NCI-H345 (cell line): ENCODE results near the gene EMD.
"Not testable (repeated sequence)": the region's sequence is repeated elsewhere in the genome, so short reads cannot be mapped to it uniquely, and the experiment has no call there.

Experiments used
- DNase-seq: peaks from one replicate; lab custom pipeline; 2025; lab: John Stamatoyannopoulos, UW

The EMD gene

DNA sequence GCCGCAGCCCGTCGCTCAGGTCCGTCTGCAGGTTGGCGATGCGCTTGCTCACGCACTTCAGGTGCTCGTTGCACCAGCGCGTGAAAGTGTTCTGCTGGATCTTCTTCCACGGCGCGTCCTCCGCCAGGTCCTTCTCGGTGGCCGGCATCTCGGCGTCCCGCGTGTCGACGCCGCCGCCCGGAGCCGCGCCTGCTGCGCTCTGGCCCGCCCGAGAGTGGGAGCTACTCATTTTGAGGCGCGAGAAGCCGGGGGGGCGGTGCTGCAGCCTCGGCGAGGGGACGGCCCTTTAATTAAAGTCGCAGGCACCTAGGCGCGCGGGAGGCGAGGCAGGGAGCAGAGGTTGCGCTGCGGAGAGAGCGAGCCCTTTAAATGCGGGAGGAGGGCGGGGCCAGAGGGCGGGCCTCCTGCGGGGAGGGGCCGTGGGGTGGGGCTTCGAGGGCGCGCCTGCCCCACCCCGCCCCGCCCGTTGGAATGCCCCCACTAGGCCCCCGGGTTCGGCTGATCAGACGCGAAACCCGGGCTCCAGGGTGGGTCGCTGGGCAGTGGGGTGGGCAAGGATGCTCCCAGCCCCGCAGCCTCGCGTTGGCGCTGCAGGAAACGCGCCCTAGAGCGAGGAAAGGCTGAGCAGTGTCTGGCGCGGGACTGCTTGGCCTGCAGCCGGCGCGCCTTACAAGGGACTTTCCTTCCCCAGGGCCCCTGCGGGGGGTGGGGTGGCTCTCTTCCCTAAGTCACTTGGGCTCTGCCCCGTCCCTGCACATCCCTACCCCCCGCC, 7.9 kb upstream of the EMD start:
- DNase-seq: peak; percentile 93

DNA sequence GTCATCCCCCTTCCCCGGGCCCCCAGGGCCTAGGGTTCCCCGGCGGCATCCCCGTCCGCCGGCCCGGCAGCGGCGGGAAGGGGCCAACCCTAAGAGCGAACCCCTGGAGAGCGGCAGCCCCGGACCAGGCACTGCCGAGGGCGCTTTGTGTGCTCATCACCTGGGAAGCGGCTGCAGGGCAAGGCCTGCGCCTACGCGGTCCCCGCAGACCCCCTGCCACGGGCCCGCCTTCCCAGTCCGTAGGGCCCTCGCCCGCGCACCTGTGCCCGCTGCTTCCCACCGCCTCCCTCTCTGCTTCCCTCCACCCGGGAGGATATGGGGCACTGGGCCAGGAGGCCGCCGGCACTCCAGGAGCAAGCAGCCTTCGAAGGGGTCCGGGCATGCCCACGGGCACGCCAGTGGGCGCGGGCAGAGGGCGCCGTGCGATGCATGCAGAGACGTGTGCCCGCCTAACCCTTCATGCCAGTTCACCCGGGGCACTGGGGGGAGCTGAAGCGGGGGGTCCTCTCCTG, 7.2 kb upstream of the EMD start:
- peak; percentile 35 for DNase-seq

DNA sequence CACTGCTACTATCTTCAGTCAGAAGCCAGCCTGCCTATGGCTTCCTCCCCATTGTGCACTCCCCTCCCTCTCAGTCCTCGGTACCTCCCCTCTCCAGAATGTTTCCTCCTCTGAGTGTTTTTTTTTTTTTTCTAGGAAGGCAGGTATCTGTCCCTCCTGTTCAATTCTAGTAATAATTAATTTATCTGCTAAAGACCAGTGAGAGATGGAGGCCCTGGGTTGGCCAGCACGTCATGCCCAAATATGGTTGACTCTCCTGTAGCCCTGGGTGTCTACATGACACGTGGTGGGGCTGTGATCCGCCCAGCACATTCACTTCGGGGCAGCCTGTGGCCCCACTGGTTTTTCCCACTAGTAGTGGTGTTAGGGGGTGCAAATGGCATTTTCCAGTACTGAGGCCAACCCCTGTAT, 6.5 kb upstream of the EMD start:
- DNase-seq: no peak

DNA sequence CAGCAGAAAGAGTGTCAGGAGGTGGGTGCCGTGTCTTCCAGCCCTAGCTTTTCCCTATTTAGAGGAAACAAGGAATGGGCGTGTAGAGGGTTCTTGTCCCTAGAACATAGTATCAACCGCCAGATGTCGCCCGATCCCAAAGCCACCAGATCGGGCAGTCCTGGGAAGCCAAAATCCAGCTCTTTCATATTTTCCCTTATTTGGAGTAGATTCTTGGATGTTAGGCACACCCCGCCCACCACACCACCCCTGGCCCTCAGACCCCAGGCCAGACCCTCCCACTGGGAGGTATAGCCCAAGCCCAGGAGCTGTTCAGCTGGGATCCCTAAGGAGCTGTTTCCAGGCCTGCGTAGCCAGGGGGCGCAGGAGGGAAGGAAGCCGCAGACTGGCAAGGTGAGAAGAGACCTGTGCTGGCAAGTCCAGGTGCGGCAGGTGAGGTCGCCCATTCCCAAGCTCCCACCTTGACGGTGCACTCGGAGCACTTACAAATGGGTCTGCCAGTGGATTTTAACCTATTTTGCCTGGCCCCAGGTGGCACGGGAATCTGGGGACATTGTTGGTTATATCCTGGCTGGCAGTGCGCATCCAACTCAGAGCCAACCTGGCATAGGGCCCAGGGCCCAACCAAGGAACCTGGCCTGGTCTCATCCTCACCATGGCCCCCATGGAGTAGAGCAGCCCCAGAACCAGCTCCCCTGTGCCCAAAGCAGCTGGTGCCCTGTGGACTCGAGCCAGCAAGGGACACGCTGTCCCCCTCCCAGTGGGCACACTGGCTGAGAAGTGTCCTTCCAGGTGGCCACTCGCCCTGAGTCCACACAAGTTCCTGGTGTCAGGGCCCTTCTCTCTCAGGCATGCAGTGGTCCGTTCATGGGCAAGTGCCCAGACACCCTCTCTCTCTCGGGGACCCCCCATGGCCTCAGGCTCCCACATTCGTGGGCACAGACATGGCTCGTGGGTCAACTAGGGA, 5.5 kb upstream of the EMD start:
- DNase-seq: peak; percentile 72

DNA sequence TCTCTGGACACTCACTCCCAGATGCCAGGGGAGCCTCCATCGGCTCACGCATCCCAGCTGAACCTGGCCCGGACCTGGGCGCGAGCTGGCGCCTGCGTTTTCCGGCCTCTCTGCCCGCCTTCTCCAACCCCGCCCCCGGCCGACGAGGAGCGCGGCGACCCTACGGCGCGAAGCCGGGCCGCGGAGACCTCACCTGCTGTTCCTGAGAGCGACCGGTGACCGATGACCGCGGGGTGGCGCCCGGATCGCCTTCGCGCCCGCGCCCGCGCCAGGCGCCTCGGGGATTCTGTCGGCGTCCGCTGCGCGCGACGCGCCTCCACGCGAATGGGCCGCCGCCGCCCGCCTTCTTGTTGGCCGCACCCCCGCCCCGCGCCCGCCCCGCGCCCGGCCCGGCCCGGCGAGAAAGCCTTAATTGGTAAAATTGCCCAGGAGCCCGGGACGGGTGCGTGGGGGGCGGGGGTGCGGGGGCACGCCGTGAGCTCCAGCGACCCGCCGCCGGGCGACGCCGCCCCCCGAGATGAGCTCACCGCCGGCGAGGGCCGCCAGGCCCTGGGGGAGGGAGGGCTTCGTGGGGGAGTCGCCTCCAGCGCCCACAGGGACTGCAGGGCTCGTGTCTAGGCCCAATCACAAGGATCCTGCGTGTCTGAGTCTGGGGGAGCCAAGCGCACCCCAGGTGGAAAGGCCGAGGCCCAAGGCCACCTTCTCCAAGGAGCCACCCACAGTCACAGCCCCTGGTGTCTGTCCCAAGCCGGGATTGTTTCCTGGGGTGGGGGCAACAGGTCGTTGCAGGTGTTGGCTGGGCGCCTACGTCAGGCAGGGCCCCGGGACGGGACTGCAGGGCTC, 4.6 kb upstream of the EMD start, which contains the start of gene FLNA:
Gene FLNA, minus strand, starts transcription at position 322 of the 843 bp plus-strand sequence. CDS start 3,389 bp downstream, outside the sequence.
- DNase-seq: no peak

DNA sequence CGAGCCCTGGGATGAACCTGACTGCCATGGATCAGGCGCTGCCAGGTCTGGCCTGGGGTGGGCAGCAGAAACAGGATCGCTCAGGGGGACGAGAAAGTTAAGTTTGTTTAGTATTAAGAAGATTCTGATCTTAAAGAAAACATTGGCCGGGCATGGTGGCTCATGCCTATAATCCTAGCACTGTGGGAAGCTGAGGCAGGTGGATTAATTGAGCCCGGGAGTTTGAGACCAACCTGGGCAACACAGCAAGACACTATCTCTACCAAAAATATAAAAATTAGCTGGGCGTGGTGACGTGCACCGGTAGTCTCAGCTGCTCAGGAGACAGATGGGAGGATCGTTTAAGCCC, 4.0 kb upstream of the EMD start:
- DNase-seq: no peak

DNA sequence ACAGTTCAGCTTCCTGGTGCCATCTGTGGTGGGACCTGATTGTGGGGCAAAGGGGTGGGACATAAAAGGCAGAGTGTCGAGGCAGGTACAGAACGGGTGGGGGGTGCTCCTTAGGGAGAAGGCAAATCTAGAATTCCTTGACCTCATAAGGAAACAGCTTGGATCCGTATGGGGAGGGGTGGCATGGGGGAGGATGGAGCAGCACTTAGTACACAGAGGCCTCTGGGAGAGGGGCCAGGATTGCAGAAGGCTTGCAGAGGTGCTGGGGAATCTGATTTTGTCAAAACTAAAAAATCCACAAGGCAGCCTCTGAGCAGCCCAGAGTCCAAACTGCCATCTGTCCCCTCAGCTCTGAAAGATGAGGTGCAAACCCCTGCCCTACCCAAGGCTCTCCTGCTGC, 2.3 kb upstream of the EMD start:
- no peak for DNase-seq

DNA sequence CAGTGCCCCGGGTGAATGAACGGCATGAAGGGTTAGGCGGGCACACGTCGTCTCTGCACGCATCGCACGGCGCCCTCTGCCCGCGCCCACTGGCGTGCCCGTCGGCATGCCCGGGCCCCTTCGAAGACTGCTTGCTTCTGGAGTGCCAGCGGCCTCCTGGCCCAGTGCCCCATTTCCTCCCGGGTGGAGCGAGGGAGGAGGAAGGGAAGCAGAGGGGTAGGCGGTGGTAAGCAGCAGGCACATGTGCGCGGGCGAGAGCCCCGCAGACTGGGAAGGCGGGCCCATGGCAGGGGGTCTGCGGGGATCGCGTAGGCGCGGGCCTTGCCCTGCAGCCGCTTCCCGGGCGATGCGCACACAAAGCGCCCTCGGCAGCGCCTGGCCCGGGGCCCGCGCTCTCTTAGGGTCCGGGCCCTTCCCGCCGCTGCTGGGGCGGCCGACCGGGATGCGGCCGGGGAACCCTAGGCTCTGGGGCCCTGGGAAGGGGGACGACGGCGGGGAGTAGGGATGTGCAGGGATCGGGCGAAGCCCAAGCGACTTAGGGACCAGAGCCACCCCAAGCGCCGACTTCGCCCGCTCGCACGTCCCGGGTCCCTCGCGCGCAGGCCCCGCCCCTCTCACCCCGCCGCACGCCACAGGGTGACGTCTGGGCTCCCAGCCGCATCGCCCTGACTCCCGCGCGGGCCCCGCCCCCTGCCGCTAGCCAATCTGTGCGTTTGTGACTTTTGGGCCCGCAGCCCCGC, 866 bp upstream of the EMD start:
- peak; percentile 55 for DNase-seq

DNA sequence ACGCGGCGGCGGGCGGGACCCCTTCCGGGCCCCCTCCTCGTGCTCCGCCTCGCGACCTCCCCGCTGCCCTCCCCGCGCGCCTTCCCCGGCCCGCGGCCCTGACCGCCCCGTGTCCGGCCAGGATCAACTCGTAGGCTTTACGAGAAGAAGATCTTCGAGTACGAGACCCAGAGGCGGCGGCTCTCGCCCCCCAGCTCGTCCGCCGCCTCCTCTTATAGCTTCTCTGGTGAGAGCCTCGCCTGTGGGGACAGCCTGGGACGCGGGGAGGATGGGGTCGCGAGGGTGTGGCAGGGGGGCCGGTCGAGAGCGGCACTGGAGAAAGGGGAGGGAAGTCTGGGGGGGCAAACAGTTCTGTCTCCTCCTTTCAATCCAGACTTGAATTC, 465 bp downstream of the EMD start:
- DNase-seq: no peak

DNA sequence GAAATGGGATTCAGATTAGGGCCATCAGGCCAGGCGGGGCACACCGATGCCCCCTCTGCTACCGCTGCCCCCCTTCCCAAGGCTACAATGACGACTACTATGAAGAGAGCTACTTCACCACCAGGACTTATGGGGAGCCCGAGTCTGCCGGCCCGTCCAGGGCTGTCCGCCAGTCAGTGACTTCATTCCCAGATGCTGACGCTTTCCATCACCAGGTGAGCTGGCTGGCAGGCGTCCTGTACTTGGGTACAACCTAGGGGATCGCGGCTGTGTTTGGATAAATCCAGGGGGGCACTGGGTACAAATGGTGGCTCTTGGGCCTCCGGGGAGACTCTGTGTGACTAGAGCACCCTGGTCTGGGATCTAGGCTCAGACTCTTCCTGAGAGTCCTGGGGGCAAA, 1.1 kb downstream of the EMD start:
- no peak for DNase-seq

DNA sequence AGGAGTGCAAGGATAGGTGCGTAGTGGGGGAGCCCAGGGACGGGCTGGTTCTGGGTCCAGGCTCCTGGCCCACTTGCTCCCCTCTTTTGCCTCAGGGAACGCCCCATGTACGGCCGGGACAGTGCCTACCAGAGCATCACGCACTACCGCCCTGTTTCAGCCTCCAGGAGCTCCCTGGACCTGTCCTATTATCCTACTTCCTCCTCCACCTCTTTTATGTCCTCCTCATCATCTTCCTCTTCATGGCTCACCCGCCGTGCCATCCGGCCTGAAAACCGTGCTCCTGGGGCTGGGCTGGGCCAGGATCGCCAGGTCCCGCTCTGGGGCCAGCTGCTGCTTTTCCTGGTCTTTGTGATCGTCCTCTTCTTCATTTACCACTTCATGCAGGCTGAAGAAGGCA, 1.7 kb downstream of the EMD start:
- no peak for DNase-seq

DNA sequence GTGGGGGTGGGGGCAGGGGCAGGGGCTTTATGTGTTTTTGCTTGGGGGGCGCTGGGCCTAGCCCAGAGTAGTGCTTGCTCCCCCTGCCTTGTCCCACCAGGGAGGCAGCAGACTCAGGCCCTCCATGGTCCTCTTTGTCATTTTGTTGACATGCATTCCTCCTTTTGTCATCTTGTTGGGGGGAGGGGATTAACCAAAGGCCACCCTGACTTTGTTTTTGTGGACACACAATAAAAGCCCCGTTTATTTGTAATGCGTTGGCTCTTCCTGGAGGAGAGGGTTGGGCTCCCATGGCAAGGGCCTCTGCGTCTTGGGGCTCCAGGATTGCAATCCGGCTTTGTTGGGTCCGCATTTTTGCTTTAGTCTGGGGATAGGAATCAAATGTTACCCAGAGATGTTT, 2.2 kb downstream of the EMD start:
- DNase-seq: no peak

DNA sequence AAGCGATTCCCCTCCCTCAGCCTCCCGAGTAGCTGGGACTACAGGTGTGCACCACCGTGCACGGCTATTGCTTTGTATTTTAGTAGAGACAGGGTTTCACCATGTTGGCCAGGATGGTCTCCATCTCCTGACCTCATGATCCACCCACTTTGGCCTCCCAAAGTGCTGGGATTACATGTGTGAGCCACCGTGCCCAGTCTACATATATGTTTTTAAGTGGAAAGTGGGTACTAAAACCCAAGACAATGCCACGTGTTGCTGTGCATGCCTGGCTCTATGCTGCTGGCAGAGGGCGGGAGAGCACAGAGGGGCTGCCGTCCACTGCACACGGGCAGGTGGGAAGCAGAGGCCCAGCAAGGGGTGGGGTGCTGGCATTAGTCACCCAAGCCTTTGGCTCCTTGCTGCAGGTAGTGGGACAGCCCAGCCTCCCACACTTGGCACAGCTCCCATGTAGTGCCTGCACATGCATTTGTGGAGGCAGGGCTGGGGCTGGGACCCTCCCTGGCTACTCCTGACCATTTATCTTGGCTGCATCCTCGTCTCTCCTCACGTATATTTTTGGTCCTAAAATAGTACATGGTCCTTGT, 3.5 kb downstream of the EMD start:
- no peak for DNase-seq

DNA sequence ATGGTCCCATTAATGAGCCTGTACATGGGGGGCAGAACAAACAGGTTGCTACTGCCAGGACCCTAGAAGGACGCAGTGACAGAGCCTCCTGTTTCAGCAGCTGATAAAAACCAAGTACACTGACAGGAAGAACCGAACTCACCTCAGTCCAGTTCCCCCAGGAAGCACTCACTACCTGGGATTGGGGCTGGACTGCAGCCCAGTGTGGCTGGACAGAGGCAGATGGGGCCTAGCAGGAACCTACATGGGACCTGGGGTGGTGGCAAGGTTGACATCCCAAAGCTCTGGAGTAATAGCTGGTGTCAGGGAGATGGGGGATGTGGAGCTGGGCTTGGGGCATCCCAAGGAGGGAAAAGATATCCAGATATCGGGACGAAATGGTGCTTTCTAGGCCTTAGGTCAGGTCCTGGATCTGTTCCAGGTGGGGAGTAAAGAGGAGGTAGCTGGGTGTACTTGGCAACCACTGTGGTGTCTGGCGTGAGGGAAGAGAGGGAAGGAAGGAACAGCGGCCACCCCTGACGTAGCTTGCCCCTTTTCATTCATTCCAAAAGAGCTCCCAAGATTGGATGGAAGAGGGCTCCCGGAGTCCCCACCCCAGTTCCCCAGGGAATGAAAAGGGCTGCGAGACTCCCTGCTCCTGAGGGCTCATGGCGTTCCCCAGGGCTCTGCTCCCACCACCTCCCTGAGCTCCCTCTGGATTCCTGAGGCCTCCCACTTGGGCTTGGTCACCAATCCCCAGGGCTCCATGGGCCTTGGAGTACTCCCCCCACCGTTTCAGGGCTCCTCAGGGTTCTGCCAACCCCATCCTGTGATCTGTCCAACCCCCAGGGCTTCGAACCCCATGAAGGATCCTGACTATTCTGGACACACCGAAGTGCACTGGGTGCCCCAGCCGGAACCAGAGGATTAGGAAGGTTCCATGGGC, 4.5 kb downstream of the EMD start:
- no peak for DNase-seq

DNA sequence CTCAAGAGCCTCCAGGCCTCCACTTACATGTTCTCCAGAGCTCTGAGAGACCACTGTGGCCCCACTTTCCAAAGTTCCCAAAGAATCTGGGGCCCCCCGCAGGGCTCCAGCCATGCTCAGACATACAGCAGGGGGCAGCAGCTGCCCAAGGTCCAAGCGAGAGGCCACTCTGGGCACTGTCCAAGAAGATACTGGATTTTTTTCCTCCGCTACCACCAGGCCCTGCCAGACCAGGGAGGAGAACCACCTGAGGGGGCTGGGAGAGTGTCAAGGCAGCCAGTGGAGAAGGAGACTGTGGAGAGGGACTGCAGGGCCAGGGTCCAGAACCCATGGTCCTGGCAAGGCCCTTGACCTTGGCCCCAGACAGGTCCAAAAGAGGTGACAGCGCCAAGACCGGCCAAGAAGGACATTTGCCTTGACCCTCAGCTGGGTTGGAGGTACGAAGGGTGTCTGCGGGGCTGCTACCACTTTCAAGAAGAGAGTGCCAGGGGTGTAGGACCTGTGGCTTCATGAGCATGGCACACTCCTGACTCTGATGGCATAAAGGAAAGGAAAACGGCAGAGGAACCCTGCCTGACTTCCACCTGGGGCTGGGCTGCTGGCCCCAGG, 5.3 kb downstream of the EMD start:
- DNase-seq: no peak

DNA sequence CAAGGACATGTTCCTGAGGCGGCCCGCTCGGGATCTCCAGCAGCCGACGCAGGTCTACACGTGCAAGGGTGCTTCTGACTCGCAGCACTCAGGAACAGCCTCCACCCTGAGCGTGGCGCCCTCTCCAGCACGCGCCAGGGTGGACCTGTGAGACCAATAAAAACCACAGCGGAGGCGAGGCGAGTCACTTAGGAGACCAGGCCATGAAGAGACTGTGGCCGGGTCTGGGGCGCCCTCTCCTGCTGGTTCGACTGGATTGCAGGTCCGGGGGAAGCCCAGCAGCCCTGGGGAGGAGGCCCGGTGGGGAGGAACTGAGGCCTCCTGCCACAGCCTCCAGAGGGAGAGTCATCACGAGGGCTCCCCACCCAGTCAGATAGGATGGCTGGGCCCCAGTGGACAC, 9.0 kb downstream of the EMD start:
- not testable (repeated sequence) for DNase-seq

DNA sequence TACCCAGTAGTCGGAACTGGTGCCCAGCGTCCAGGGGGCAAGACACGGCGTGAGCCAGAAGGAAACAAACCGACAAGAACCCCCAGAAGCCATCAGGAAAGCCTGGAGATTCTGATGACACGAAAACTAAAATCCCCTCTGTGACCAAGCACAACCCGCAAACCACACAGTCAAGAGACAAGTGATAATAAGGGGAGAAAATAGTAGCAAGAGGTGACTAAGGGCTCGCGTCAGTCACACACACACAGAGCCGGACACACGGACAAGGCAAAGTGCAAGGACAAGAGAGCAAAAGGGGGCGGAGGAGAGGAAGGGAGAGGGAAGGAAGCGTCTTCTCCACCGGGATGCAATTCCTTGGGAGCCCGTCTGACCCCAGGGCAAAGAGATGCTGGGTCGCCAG, 9.6 kb downstream of the EMD start:
- not testable (repeated sequence) for DNase-seq

DNA sequence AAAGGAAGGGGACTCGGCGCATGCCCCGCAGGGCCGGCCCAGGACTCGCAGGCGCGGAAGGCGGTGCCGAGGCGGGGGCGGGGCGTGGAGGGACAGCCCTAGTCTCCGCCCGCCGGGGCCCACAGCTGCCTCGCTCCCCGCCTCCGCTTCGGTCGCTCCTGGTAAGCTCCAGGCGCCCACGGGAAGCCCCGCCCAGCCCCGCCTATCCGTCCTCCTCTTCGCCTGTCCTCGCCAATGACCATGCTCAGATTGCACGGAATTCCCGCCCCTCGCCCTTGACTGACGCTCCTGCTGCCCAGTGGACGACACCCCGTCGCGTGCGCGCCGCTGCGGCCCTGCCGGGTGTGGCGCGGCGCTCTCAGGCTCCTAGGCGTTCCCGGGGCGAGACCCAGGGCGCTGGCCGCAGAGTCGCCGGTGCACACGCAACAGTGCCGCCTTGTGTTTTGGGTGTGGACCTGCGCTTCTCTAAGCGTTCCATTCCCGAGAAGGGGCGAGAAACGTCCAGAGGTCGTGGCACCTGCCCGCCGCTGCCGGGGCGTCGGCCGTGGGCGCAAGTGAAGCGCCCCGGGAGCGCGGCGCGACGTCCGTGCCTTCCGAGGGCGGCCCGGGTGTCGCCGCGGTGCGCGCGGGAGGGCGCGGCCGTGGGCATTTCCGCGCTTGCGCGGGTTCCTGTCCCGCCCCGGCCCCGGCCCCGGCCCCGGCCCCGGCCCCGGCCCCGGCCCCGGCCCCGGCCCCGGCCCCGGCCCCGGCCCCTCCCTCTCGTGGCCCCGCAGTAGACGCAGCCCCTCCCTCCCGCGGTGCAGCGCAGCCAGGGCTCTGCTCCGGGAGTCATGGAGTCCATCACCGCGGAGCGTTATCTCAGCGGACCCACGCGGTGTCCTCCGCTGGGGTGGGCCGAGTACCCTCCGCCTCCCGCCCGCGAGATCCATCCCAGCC, 11.0 kb downstream of the EMD start:
- DNase-seq: not testable (repeated sequence)
